GM21360 (cell line): Measurements from ENCODE around the gene TENT4B.
"Not testable (repeated sequence)": the region's sequence is repeated elsewhere in the genome, so short reads cannot be mapped to it uniquely, and the experiment has no call there.

Experiments
- ATAC-seq: cut with Tn5 transposase; IDR thresholded peaks from one replicate; pipeline ENCODE4 v1.9.1; 2021; ENCODE audit warnings: mild to moderate bottlenecking, moderate library complexity; ENCODE audit not compliant: unreplicated experiment

TENT4B gene

GRCh38 chr16:50152807-50153595 is at the start of gene TENT4B:
Gene TENT4B, plus strand, starts transcription at chr16:50153306. Its CDS starts 316 bp downstream, at chr16:50153622.
- ATAC-seq = peak; percentile 72

- ATAC-seq = no peak
Measured at GRCh38 chr16:50103764-50104163, 49.3 kb upstream of the TENT4B start.

- ATAC-seq = no peak
Measured at GRCh38 chr16:50114357-50115129, 38.6 kb upstream of the TENT4B start.

GRCh38 chr16:50120711-50121110 is 32.4 kb upstream of the TENT4B start:
- no peak for ATAC-seq

GRCh38 chr16:50121278-50121677 is 31.8 kb upstream of the TENT4B start:
- ATAC-seq = peak; percentile 57

GRCh38 chr16:50121721-50122445 is 31.2 kb upstream of the TENT4B start:
- no peak for ATAC-seq

- ATAC-seq = no peak
Measured at GRCh38 chr16:50123417-50123816, 29.7 kb upstream of the TENT4B start.

- ATAC-seq = no peak
Measured at GRCh38 chr16:50124769-50125168, 28.3 kb upstream of the TENT4B start.

- ATAC-seq = no peak
Measured at GRCh38 chr16:50126183-50126582, 26.9 kb upstream of the TENT4B start.

- ATAC-seq = not testable (repeated sequence)
Measured at GRCh38 chr16:50132571-50132970, 20.5 kb upstream of the TENT4B start.

- ATAC-seq = no peak
Measured at GRCh38 chr16:50133214-50133613, 19.9 kb upstream of the TENT4B start.

GRCh38 chr16:50136399-50136798 is 16.7 kb upstream of the TENT4B start:
- ATAC-seq = no peak

GRCh38 chr16:50137268-50137667 is 15.8 kb upstream of the TENT4B start:
- ATAC-seq = no peak

- ATAC-seq = no peak
Measured at GRCh38 chr16:50139580-50139979, 13.5 kb upstream of the TENT4B start.

GRCh38 chr16:50144211-50144610 is 8.9 kb upstream of the TENT4B start:
- ATAC-seq = no peak

- no peak for ATAC-seq
Measured at GRCh38 chr16:50146479-50147435, 6.3 kb upstream of the TENT4B start.

GRCh38 chr16:50151322-50151721 is 1.8 kb upstream of the TENT4B start:
- ATAC-seq = no peak

- ATAC-seq = no peak
Measured at GRCh38 chr16:50151756-50152155, 1.4 kb upstream of the TENT4B start.

- peak; percentile 46 for ATAC-seq
Measured at GRCh38 chr16:50152351-50152806, 727 bp upstream of the TENT4B start.
